Measurements from ENCODE around the gene GDE1.
A peak's percentile ranks its signal among the peaks of the same experiment; 100 is the strongest.

GDE1 gene

GRCh38 chr16:19523559-19524355, 1.9 kb upstream of the GDE1 start, which contains the start of gene CCP110:
TSS of gene CCP110 (plus strand) at chr16:19523942. CDS start at chr16:19527882, 3,940 bp downstream.
- peak; percentile 94 for DNase-seq (ENCODE audit: low read depth, low spot score)

GRCh38 chr16:19523184-19523558, 1.3 kb upstream of the GDE1 start:
- peak; percentile 18 for DNase-seq (ENCODE audit: low read depth, low spot score)

GRCh38 chr16:19522760-19523159, 862 bp upstream of the GDE1 start:
- no peak for DNase-seq (ENCODE audit: low read depth, low spot score)

- DNase-seq (ENCODE audit: low read depth, low spot score), result no peak
Observed at GRCh38 chr16:19522397-19522732, 467 bp upstream of the GDE1 start.

- peak; percentile 39 for DNase-seq (ENCODE audit: low read depth, low spot score)
Observed at GRCh38 chr16:19520861-19521331, 1.0 kb downstream of the GDE1 start.

- DNase-seq (ENCODE audit: low read depth, low spot score), result no peak
Observed at GRCh38 chr16:19518388-19518787, 3.5 kb downstream of the GDE1 start.

- DNase-seq (ENCODE audit: low read depth, low spot score), result no peak
Observed at GRCh38 chr16:19517424-19518089, 4.3 kb downstream of the GDE1 start.

GRCh38 chr16:19515757-19516156, 6.1 kb downstream of the GDE1 start:
- DNase-seq (ENCODE audit: low read depth, low spot score), result no peak

GRCh38 chr16:19513377-19514053, 8.4 kb downstream of the GDE1 start:
- no peak for DNase-seq (ENCODE audit: low read depth, low spot score)

- no peak for DNase-seq (ENCODE audit: low read depth, low spot score)
Observed at GRCh38 chr16:19512297-19512696, 9.6 kb downstream of the GDE1 start.

GRCh38 chr16:19507867-19508266, 14.0 kb downstream of the GDE1 start:
- DNase-seq (ENCODE audit: low read depth, low spot score), result no peak

GRCh38 chr16:19506965-19507364, 14.9 kb downstream of the GDE1 start:
- no peak for DNase-seq (ENCODE audit: low read depth, low spot score)

- DNase-seq (ENCODE audit: low read depth, low spot score), result no peak
Observed at GRCh38 chr16:19505600-19506303, 16.1 kb downstream of the GDE1 start.

- no peak for DNase-seq (ENCODE audit: low read depth, low spot score)
Observed at GRCh38 chr16:19503461-19504075, 18.3 kb downstream of the GDE1 start.

GRCh38 chr16:19502395-19503131, 19.3 kb downstream of the GDE1 start:
- peak; percentile 63 for DNase-seq (ENCODE audit: low read depth, low spot score)

GRCh38 chr16:19499481-19499880, 22.4 kb downstream of the GDE1 start:
- no peak for DNase-seq (ENCODE audit: low read depth, low spot score)

GRCh38 chr16:19499006-19499405, 22.9 kb downstream of the GDE1 start:
- DNase-seq (ENCODE audit: low read depth, low spot score), result no peak

GRCh38 chr16:19497176-19497575, 24.7 kb downstream of the GDE1 start:
- no peak for DNase-seq (ENCODE audit: low read depth, low spot score)

- DNase-seq (ENCODE audit: low read depth, low spot score), result no peak
Observed at GRCh38 chr16:19490619-19491018, 31.3 kb downstream of the GDE1 start.

- no peak for DNase-seq (ENCODE audit: low read depth, low spot score)
Observed at GRCh38 chr16:19488213-19488640, 33.7 kb downstream of the GDE1 start.
